B cell (primary cell): Measurements from ENCODE around the gene BEAN1. TPM values are rescaled to one million over a fixed set of nuclear protein-coding genes. Genes with fewer than 3 reads are reported as not detected.

Experiments
- ATAC-seq: fragments of 200-7000 bp; cut with Tn5 transposase; one replicate; pipeline ENCODE4 v1.10.0; 2021; ENCODE audit warnings: low read depth, mild to moderate bottlenecking, moderate number of reproducible peaks, moderate library complexity
- CTCF ChIA-PET: fragments of 350-600 bp; sonication (Branson Sonifier 250); formaldehyde crosslinking; loops from one replicate; lab custom pipeline; 2021; ENCODE audit warnings: antibody characterized with exemption, inconsistent platforms; lab: Charles Lee
- POLR2A ChIA-PET: fragments of 350-600 bp; sonication (Branson Sonifier 250); formaldehyde crosslinking; loops from one replicate; lab custom pipeline; 2021; ENCODE audit warnings: antibody characterized with exemption; lab: Charles Lee
- DNase-seq: peaks from one replicate; pipeline ENCODE4 v3.0.0; 2013
- H2AFZ ChIP-seq: 2 replicates; pipeline ENCODE4 v1.6.1; 2012; ENCODE audit warnings: mild to moderate bottlenecking, low read depth, low read length; ENCODE audit not compliant: insufficient read depth, poor library complexity, severe bottlenecking
- H3K27ac ChIP-seq, 2 donors: 1 replicate in 1 of 2; 2 replicates in 1 of 2; pipeline ENCODE4 v1.5.1; 2012 to 2013; ENCODE audit warnings: low read length in 2 of 2, mild to moderate bottlenecking in 2 of 2, moderate library complexity in 1 of 2
- H3K27me3 ChIP-seq, 4 experiments: fragments of 200-600 bp in 1 of 4; sonication (generic) in 1 of 4; replicated peaks in 1 of 4; 1 replicate in 2 of 4; 2 replicates in 2 of 4; pipeline versions ENCODE4 v1.6.1 to v1.7.0; 2013 to 2016; ENCODE audit warnings: low read length in 3 of 4, mild to moderate bottlenecking in 2 of 4, mixed read lengths in 1 of 4, moderate library complexity in 1 of 4; ENCODE audit not compliant: insufficient read depth in 4 of 4, control insufficient read depth in 3 of 4; ENCODE audit errors: control extremely low read depth in 1 of 4
- H3K36me3 ChIP-seq, 2 experiments: replicated peaks in 1 of 2; 1 replicate in 1 of 2; 2 replicates in 1 of 2; pipeline versions ENCODE4 v1.6.1 to v1.7.1; 2013; ENCODE audit warnings: low read length in 1 of 2; ENCODE audit not compliant: insufficient read depth in 2 of 2, control insufficient read depth in 1 of 2; ENCODE audit errors: control extremely low read depth in 1 of 2, extremely low read depth in 1 of 2
- H3K4me1 ChIP-seq, 2 donors: fragments of 200-600 bp in 1 of 2; sonication (generic) in 1 of 2; 1 replicate in 1 of 2; 2 replicates in 1 of 2; pipeline versions ENCODE4 v1.5.1 to v1.6.1; 2013 to 2017; ENCODE audit warnings: low read length in 2 of 2; ENCODE audit not compliant: control insufficient read depth in 2 of 2, insufficient read depth in 2 of 2
- H3K4me2 ChIP-seq: replicated peaks from 2 replicates; pipeline ENCODE3; 2012; ENCODE audit warnings: mild to moderate bottlenecking, low read depth, low read length; ENCODE audit not compliant: poor library complexity, severe bottlenecking
- H3K4me3 ChIP-seq, 5 experiments: fragments of 200-600 bp in 1 of 5; sonication (generic) in 1 of 5; 1 replicate in 3 of 5; 2 replicates in 2 of 5; pipeline versions ENCODE4 v1.5.1 to v1.7.0; 2011 to 2016; ENCODE audit warnings: low read length in 4 of 5, mild to moderate bottlenecking in 4 of 5, low read depth in 2 of 5, control low read depth in 1 of 5, moderate library complexity in 1 of 5; ENCODE audit not compliant: insufficient read depth in 1 of 5; ENCODE audit errors: control extremely low read depth in 1 of 5, extremely low read depth in 1 of 5
- H3K79me2 ChIP-seq: fragments of 200-600 bp; sonication (generic); one replicate; pipeline ENCODE4 v1.6.0; 2016; ENCODE audit warnings: low read length; ENCODE audit not compliant: control insufficient read depth, insufficient read depth
- H3K9ac ChIP-seq: fragments of 200-600 bp; sonication (generic); 2 replicates; pipeline ENCODE4 v1.6.1; 2017; ENCODE audit warnings: mild to moderate bottlenecking, low read length, moderate library complexity
- H3K9me3 ChIP-seq, 3 donors: one replicate each; pipeline versions ENCODE4 v1.6.1 to v1.7.1; 2013; ENCODE audit warnings: low read length in 2 of 3; ENCODE audit not compliant: control insufficient read depth in 2 of 3, insufficient read depth in 1 of 3; ENCODE audit errors: control extremely low read depth in 1 of 3
- H4K20me1 ChIP-seq: 2 replicates; pipeline ENCODE4 v1.6.0; 2012; ENCODE audit warnings: mild to moderate bottlenecking, low read length; ENCODE audit not compliant: insufficient read depth, control insufficient read depth, poor library complexity, severe bottlenecking
- H3K27ac Mint-ChIP-seq: one replicate; pipeline ENCODE4 v1.8.0; 2021; ENCODE audit warnings: mixed read lengths
- H3K27me3 Mint-ChIP-seq: one replicate; pipeline ENCODE4 v1.8.0; 2021; ENCODE audit warnings: mixed read lengths
- H3K4me1 Mint-ChIP-seq: one replicate; pipeline ENCODE4 v1.8.0; 2021; ENCODE audit warnings: mixed read lengths
- H3K4me3 Mint-ChIP-seq: one replicate; pipeline ENCODE4 v1.8.0; 2021; ENCODE audit warnings: mixed read lengths
- H3K9me3 Mint-ChIP-seq: one replicate; pipeline ENCODE4 v1.8.0; 2022; ENCODE audit warnings: mixed read lengths; ENCODE audit not compliant: insufficient read depth
- CTCF ChIP-seq: fragments of 200-600 bp; IDR thresholded peaks from one replicate; pipeline ENCODE4 v1.8.0; 2022; ENCODE audit warnings: antibody characterized with exemption, mild to moderate bottlenecking
- EZH2 ChIP-seq: IDR thresholded peaks from 2 replicates; pipeline ENCODE4 v1.6.1; 2012; ENCODE audit warnings: borderline replicate concordance, low read depth, mild to moderate bottlenecking, moderate library complexity, low read length; ENCODE audit not compliant: insufficient read depth, poor library complexity, severe bottlenecking
- WGBS: methylation state at CpG from one replicate; pipeline ENCODE4 v1.1.5; 2013; ENCODE audit warnings: missing lambda C conversion rate; ENCODE audit not compliant: insufficient coverage; 5-methylcytosine and 5-hydroxymethylcytosine counted together
- intact Hi-C: fragments of 100-400 bp; cut with micrococcal nuclease; formaldehyde crosslinking; loops from one replicate; pipeline ENCODE4 v1.10.0; 2022
- polyA plus RNA-seq: library from polyadenylated mRNA; depleted of rRNA; stranded (reverse); fragments of >200 nt; gene quantifications from 2 replicates; pipeline ENCODE4 v1.2.3, GENCODE V29; 2012
- total RNA-seq, 2 donors: library from RNA; stranded (reverse); fragments of 120-200 nt in 1 of 2; gene quantifications; 1 replicate in 1 of 2; 2 replicates in 1 of 2; pipeline versions ENCODE4 v1.2.3 to v1.2.4, GENCODE V29; 2013 to 2022

BEAN1 gene
- total and polyA plus RNA-seq, 2 donors (not counting 1 experiment from before 2014, with no cell fraction given): not detected

- Histone ChIP-seq H3K36me3 (no peaks in the 10 kb centered on the region), H3K27ac (no peak overlapping the region), H3K27me3 (no peaks in the 10 kb centered on the region), H3K9ac (no peak overlapping the region), H3K79me2 (no peaks in the 10 kb centered on the region), H3K4me3 (no peak overlapping the region), H4K20me1 (no peaks in the 10 kb centered on the region), H3K4me1 (no peaks in the 10 kb centered on the region), H3K9me3 (no peaks in the 10 kb centered on the region), H2AFZ (no peak overlapping the region), H3K4me2 (no peak overlapping the region)
- H3K4me3 Mint-ChIP-seq: no peak overlapping the region
- no peaks in the 10 kb centered on the region for H3K4me1 Mint-ChIP-seq
- peaks cover 9% of the 10 kb centered on the region for H3K9me3 Mint-ChIP-seq
- no CpG with 5 or more reads among the region's 3 CpGs for WGBS
- no peak for ATAC-seq
- H3K27me3 Mint-ChIP-seq: peaks cover 23% of the 10 kb centered on the region
- no peak for DNase-seq
- ChIA-PET CTCF (no interaction called here), POLR2A (no interaction called here)
- no peak overlapping the region for H3K27ac Mint-ChIP-seq
- intact Hi-C loops: no loop called here
- TF ChIP-seq EZH2: no peak
- TF ChIP-seq CTCF: no peak
These were observed 44.2 kb upstream of the BEAN1 start for GRCh38 chr16:66382966-66383299.

- no peaks in the 10 kb centered on the region for H3K27me3 ChIP-seq
- no peaks in the 10 kb centered on the region for H3K79me2 ChIP-seq
- ChIA-PET CTCF (no interaction called here), POLR2A (no interaction called here)
- H2AFZ ChIP-seq: no peak overlapping the region
- H3K4me3 ChIP-seq: no peak overlapping the region
- no peaks in the 10 kb centered on the region for H4K20me1 ChIP-seq
- H3K27ac ChIP-seq: no peak overlapping the region
- Mint-ChIP-seq H3K9me3 (peaks cover 9% of the 10 kb centered on the region), H3K27ac (no peak overlapping the region), H3K4me3 (no peak overlapping the region), H3K27me3 (peaks cover 26% of the 10 kb centered on the region), H3K4me1 (no peaks in the 10 kb centered on the region)
- H3K4me1 ChIP-seq: no peaks in the 10 kb centered on the region
- H3K36me3 ChIP-seq: no peaks in the 10 kb centered on the region
- WGBS: 90% methylated on average over 3 of the region's 4 CpGs
- H3K9me3 ChIP-seq: no peaks in the 10 kb centered on the region
- H3K4me2 ChIP-seq: no peak overlapping the region
- TF ChIP-seq EZH2: no peak
- TF ChIP-seq CTCF: no peak
- DNase-seq: no peak
- intact Hi-C loops: no loop called here
- no peak overlapping the region for H3K9ac ChIP-seq
- no peak for ATAC-seq
These were observed 43.5 kb upstream of the BEAN1 start for GRCh38 chr16:66383551-66383950.
